Right lobe of liver (tissue), 6 donors: ENCODE data around the gene MYH7B. TPM values are rescaled to one million over a fixed set of nuclear protein-coding genes. Genes with fewer than 3 reads are reported as not detected.
A peak's percentile ranks its signal among the peaks of the same experiment; 100 is the strongest.

ENCODE experiments used
- ATAC-seq, 4 donors: fragments of 200-7000 bp; cut with Tn5 transposase; one replicate each; pipeline ENCODE4 v1.9.1; 2020; ENCODE audit warnings: mild to moderate bottlenecking in 4 of 4, moderate library complexity in 4 of 4
- DNase-seq, 3 donors: peaks; one replicate each; pipeline ENCODE4 v3.0.0-alpha.2; 2020
- H3K27ac ChIP-seq, 3 donors: fragments of 200-600 bp; one replicate each; pipeline ENCODE4 v1.8.0; 2022
- H3K27me3 ChIP-seq, 2 donors: fragments of 200-600 bp; one replicate each; pipeline ENCODE4 v1.8.0; 2022
- H3K36me3 ChIP-seq, 4 donors: fragments of 200-600 bp; sonication (generic) in 1 of 4; one replicate each; pipeline versions ENCODE4 v1.5.1 to v1.8.0; 2017 to 2022; ENCODE audit warnings: control low read depth in 1 of 4
- H3K4me1 ChIP-seq, 4 donors: fragments of 200-600 bp; sonication (generic) in 1 of 4; one replicate each; pipeline versions ENCODE4 v1.5.1 to v1.8.0; 2017 to 2022; ENCODE audit warnings: control low read depth in 1 of 4
- H3K4me3 ChIP-seq, 3 donors: fragments of 200-600 bp; one replicate each; pipeline ENCODE4 v1.8.0; 2022
- H3K9me3 ChIP-seq, 4 donors: fragments of 200-600 bp; sonication (generic) in 1 of 4; one replicate each; pipeline versions ENCODE4 v1.5.1 to v1.8.0; 2017 to 2022; ENCODE audit warnings: control low read depth in 1 of 4
- POLR2A ChIP-seq: fragments of 450-650 bp; IDR thresholded peaks from one replicate; pipeline ENCODE4 v1.6.1; 2017; ENCODE audit warnings: antibody characterized with exemption, mild to moderate bottlenecking
- WGBS: methylation state at CpG from one replicate; pipeline ENCODE4 v1.1.6; 2018; ENCODE audit warnings: low coverage, low lambda C conversion rate; ENCODE audit not compliant: insufficient coverage; ENCODE audit errors: missing lambda C conversion rate; 5-methylcytosine and 5-hydroxymethylcytosine counted together
- intact Hi-C, 2 donors: fragments of 100-400 bp; cut with DNase I; formaldehyde crosslinking; loops; one replicate each; pipeline versions ENCODE4 v1.11.2 to v1.14.1; 2022
- total RNA-seq, 6 experiments: library from RNA; depleted of rRNA in 2 of 6; stranded (reverse); fragments of >200 nt in 2 of 6; fragmentation: NEBNext Ultra II Directional in 3 of 6; extraction: Animal tissue kit (Norgen Biotek cat#: 25700) in 3 of 6; gene quantifications; one replicate each; pipeline versions ENCODE4 v1.1.0 to v1.2.4, GENCODE V29; 2016 to 2023
- TF ChIP-seq, protein P1 (sequence below), 4 donors: fragments of 200-600 bp in 3 of 4; fragments of 450-650 bp in 1 of 4; IDR thresholded peaks; one replicate each; pipeline versions ENCODE4 v1.5.1 to v1.8.0; 2016 to 2022; ENCODE audit warnings: antibody characterized with exemption in 4 of 4, mild to moderate bottlenecking in 2 of 4
- donor health status: DM: no; HTN: yes; CAD: no.
- donor health status: DM: no; HTN: no; CAD: no.
- donor health status: DM: no; HTN: no; CAD: no.
- donor health status: DM: no; HTN: yes; CAD: no.
- donor health status: DM: no; HTN: yes; CAD: no.

The MYH7B gene
- total RNA-seq, 6 experiments from 2014 or later: 0.11 to 1.0 (median 0.39) TPM; not detected in 1

- Histone ChIP-seq H3K27ac (no peak overlapping the region), H3K36me3 (peaks cover 0 to 60% (median 15%) of the 10 kb centered on the region in 4 donors), H3K4me3 (no peak overlapping the region), H3K9me3 (no peaks in the 10 kb centered on the region), H3K4me1 (peaks cover 0 to 1% (median 0%) of the 10 kb centered on the region in 4 donors), H3K27me3 (no peaks in the 10 kb centered on the region)
- intact Hi-C loops: no loop called here
- TF ChIP-seq POLR2A: no peak
- TF ChIP-seq, protein P1, sequence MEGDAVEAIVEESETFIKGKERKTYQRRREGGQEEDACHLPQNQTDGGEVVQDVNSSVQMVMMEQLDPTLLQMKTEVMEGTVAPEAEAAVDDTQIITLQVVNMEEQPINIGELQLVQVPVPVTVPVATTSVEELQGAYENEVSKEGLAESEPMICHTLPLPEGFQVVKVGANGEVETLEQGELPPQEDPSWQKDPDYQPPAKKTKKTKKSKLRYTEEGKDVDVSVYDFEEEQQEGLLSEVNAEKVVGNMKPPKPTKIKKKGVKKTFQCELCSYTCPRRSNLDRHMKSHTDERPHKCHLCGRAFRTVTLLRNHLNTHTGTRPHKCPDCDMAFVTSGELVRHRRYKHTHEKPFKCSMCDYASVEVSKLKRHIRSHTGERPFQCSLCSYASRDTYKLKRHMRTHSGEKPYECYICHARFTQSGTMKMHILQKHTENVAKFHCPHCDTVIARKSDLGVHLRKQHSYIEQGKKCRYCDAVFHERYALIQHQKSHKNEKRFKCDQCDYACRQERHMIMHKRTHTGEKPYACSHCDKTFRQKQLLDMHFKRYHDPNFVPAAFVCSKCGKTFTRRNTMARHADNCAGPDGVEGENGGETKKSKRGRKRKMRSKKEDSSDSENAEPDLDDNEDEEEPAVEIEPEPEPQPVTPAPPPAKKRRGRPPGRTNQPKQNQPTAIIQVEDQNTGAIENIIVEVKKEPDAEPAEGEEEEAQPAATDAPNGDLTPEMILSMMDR (IDR thresholded peaks at IDR 0.05): no peak
- ATAC-seq: no peak
- DNase-seq: no peak
- WGBS: no CpG with 5 or more reads among the region's 2 CpGs
Measured at GRCh38 chr20:34928411-34928810, 27.3 kb upstream of the MYH7B start.

DNA sequence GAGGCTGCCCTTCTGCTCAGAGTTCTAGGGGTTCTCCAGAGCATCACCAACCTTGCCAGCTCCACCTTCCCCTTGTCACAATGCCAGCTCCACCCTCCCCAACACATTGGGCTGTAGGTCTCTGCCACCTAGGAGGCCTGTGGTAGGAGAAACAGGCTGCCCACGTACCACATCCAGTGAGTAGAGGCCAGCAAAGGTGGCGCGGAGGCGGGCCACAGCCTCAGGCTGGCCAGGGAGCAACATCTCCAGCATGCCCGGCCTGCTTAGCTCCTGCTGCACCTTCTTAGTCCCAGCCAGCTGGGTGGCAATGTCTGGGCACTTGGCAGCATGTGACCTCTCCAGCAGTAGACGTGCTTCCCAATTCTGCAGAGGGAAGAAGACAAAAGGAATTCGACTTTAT, 23.9 kb upstream of the MYH7B start:
- ATAC-seq: no peak

GRCh38 chr20:34938466-34939163, 17.1 kb upstream of the MYH7B start:
- Histone ChIP-seq H3K9me3 (no peaks in the 10 kb centered on the region), H3K4me1 (peaks cover 0 to 18% (median 4%) of the 10 kb centered on the region in 4 donors), H3K27me3 (no peaks in the 10 kb centered on the region), H3K36me3 (peaks cover 0 to 9% (median 3%) of the 10 kb centered on the region in 4 donors), H3K4me3 (no peak overlapping the region), H3K27ac (no peak overlapping the region)
- intact Hi-C loops: no loop called here
- ATAC-seq (peak; percentile 55 to 90 (median 75)), DNase-seq (peak; percentile 67 to 81 (median 72))
- TF ChIP-seq POLR2A: no peak
- TF ChIP-seq, protein P1 (IDR thresholded peaks at IDR 0.05): no peak
- 65% methylated on average over 12 of the region's 14 CpGs for WGBS

More for the DNA sequence above, 23.9 kb upstream of the MYH7B start:
- Histone ChIP-seq H3K4me1 (peaks cover 0 to 7% (median 3%) of the 10 kb centered on the region in 4 donors), H3K27me3 (no peaks in the 10 kb centered on the region), H3K27ac (no peak overlapping the region), H3K4me3 (no peak overlapping the region), H3K36me3 (peaks cover 0 to 30% (median 5%) of the 10 kb centered on the region in 4 donors), H3K9me3 (no peaks in the 10 kb centered on the region)
- intact Hi-C loops: no loop called here
- no peak for DNase-seq
- no peak for TF ChIP-seq POLR2A
- 77% methylated on average over 4 of the region's 7 CpGs for WGBS

GRCh38 chr20:34940081-34940481, 15.6 kb upstream of the MYH7B start:
- no peak overlapping the region for H3K27ac ChIP-seq

GRCh38 chr20:34941226-34941625, 14.4 kb upstream of the MYH7B start:
- H3K4me1 ChIP-seq: peaks cover 0 to 11% (median under 1%) of the 10 kb centered on the region in 4 donors
- DNase-seq (no peak), ATAC-seq (no peak)
- peaks cover 0 to 18% (median 3%) of the 10 kb centered on the region in 4 donors for H3K36me3 ChIP-seq
- TF ChIP-seq POLR2A: no peak
- TF ChIP-seq, protein P1 (IDR thresholded peaks at IDR 0.05): no peak
- intact Hi-C loops: no loop called here
- WGBS: 88% methylated on average over 3 of the region's 4 CpGs
- no peaks in the 10 kb centered on the region for H3K9me3 ChIP-seq
- H3K27ac ChIP-seq: no peak overlapping the region
- no peaks in the 10 kb centered on the region for H3K27me3 ChIP-seq
- H3K4me3 ChIP-seq: no peak overlapping the region

More at GRCh38 chr20:34940081-34940481, 15.6 kb upstream of the MYH7B start:
- WGBS: 91% methylated on average over 1 of the region's 1 CpG
- intact Hi-C loops: no loop called here
- ATAC-seq: no peak
- Histone ChIP-seq H3K36me3 (peaks cover 0 to 9% (median 3%) of the 10 kb centered on the region in 4 donors), H3K9me3 (no peaks in the 10 kb centered on the region), H3K4me1 (peaks cover 0 to 18% (median 4%) of the 10 kb centered on the region in 4 donors), H3K4me3 (no peak overlapping the region), H3K27me3 (no peaks in the 10 kb centered on the region)
- no peak for DNase-seq
- no peak for TF ChIP-seq POLR2A
- TF ChIP-seq, protein P1 (IDR thresholded peaks at IDR 0.05): no peak
